ENCODE data around the gene DEF6.

DNA sequence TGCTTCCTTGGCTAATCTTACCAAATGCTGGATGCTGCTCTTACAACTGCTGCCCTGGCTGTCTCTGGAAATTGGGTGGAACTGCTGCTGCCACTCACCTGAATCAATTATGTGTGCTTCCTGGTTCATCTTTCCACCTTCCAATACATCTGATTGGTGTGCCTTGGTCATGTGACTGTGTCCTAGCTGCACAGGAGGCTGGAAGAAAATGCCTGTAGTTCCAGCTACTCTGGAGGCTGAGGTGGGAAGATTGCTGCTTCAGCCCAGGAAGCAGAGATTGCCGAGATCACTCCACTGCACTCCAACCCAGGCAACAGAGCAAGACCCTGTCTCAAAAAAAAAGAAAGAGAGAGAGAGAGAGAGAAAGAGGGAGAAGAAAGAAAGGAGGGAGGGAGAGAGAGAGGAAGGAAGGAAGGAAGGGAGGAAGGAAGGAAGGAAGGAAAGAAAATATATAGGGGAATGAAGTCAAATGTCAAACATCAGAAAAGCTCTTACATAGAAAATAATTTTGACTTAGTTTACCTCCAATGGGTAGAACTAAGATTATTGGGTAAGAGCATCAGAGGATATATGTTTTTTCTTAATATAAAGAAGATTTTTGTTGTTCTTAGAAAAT, 30.6 kb downstream of the DEF6 start:
- TF ChIP-seq POLR2A (IDR thresholded peaks at IDR 0.05): no peak
- TF ChIP-seq, protein P1, sequence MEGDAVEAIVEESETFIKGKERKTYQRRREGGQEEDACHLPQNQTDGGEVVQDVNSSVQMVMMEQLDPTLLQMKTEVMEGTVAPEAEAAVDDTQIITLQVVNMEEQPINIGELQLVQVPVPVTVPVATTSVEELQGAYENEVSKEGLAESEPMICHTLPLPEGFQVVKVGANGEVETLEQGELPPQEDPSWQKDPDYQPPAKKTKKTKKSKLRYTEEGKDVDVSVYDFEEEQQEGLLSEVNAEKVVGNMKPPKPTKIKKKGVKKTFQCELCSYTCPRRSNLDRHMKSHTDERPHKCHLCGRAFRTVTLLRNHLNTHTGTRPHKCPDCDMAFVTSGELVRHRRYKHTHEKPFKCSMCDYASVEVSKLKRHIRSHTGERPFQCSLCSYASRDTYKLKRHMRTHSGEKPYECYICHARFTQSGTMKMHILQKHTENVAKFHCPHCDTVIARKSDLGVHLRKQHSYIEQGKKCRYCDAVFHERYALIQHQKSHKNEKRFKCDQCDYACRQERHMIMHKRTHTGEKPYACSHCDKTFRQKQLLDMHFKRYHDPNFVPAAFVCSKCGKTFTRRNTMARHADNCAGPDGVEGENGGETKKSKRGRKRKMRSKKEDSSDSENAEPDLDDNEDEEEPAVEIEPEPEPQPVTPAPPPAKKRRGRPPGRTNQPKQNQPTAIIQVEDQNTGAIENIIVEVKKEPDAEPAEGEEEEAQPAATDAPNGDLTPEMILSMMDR (IDR thresholded peaks at IDR 0.05): no peak

Measured in heart left ventricle (tissue), 13 donors.